ENCODE results near the gene LRRC61. TPM values are rescaled to one million over a fixed set of nuclear protein-coding genes. Genes with fewer than 3 reads are reported as not detected.

Gene LRRC61
- total RNA-seq, 1 donor from 2014 or later: not detected

DNA sequence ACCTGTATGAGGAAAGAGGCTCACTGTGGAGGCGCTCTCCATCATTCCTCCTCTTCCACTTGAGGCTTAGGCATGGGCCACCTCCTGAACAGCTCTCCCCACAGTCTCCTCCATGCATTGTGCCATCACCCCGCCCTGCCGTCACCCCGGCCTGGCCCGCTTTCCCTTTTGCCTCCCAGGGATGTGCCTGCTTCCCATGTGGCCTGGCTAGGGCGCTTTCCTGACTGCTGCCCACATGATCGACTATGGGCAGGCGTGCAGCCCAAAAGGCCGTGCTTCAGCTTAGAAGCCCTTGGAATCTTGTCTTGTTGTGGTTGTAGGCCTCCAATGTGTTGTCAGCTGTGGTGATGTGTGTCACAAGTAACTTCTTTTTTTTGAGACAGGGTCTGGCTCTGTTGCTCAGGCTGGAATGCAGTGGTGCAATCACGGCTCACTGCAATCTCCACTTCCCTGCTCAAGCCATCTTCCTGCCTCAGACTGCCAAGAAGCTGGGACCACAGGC is 2.0 kb downstream of the LRRC61 start:
- Mint-ChIP-seq H3K9me3 (ENCODE audit: unreplicated experiment) (no peaks in the 10 kb centered on the region), H3K27ac (ENCODE audit: unreplicated experiment) (no peak overlapping the region), H3K36me3 (ENCODE audit: unreplicated experiment) (no peaks in the 10 kb centered on the region), H3K4me3 (ENCODE audit: unreplicated experiment) (no peak overlapping the region), H3K27me3 (ENCODE audit: unreplicated experiment) (no peaks in the 10 kb centered on the region), H3K4me1 (ENCODE audit: unreplicated experiment) (no peaks in the 10 kb centered on the region)
- TF ChIP-seq, protein P1, sequence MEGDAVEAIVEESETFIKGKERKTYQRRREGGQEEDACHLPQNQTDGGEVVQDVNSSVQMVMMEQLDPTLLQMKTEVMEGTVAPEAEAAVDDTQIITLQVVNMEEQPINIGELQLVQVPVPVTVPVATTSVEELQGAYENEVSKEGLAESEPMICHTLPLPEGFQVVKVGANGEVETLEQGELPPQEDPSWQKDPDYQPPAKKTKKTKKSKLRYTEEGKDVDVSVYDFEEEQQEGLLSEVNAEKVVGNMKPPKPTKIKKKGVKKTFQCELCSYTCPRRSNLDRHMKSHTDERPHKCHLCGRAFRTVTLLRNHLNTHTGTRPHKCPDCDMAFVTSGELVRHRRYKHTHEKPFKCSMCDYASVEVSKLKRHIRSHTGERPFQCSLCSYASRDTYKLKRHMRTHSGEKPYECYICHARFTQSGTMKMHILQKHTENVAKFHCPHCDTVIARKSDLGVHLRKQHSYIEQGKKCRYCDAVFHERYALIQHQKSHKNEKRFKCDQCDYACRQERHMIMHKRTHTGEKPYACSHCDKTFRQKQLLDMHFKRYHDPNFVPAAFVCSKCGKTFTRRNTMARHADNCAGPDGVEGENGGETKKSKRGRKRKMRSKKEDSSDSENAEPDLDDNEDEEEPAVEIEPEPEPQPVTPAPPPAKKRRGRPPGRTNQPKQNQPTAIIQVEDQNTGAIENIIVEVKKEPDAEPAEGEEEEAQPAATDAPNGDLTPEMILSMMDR (IDR thresholded peaks at IDR 0.05): no peak
- no peak for DNase-seq (ENCODE audit: extremely low spot score, unreplicated experiment)

DNA sequence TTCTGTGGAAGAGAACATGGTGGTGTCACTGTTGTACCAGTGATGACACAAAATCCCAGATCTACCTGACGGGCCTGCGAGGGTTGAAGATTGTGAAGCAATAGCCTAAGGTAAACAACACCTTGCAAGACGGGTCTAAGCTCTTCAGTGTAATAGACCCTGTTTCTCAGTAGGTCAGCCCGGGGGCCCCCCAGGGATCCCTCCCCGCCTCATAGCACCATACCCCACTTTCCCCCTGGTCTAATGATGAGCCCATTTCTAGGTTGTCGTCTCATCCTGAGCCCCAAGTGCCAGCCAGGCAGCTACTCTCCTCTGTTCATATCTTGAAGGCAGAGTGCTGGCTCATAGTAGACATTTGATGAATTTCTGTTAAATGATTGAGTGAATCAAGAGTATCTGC is 2.7 kb downstream of the LRRC61 start:
- Mint-ChIP-seq H3K36me3 (ENCODE audit: unreplicated experiment) (no peaks in the 10 kb centered on the region), H3K27ac (ENCODE audit: unreplicated experiment) (no peak overlapping the region), H3K4me3 (ENCODE audit: unreplicated experiment) (no peak overlapping the region), H3K9me3 (ENCODE audit: unreplicated experiment) (no peaks in the 10 kb centered on the region), H3K27me3 (ENCODE audit: unreplicated experiment) (no peaks in the 10 kb centered on the region), H3K4me1 (ENCODE audit: unreplicated experiment) (no peaks in the 10 kb centered on the region)
- no peak for DNase-seq (ENCODE audit: extremely low spot score, unreplicated experiment)
- TF ChIP-seq, protein P1 (IDR thresholded peaks at IDR 0.05): no peak

DNA sequence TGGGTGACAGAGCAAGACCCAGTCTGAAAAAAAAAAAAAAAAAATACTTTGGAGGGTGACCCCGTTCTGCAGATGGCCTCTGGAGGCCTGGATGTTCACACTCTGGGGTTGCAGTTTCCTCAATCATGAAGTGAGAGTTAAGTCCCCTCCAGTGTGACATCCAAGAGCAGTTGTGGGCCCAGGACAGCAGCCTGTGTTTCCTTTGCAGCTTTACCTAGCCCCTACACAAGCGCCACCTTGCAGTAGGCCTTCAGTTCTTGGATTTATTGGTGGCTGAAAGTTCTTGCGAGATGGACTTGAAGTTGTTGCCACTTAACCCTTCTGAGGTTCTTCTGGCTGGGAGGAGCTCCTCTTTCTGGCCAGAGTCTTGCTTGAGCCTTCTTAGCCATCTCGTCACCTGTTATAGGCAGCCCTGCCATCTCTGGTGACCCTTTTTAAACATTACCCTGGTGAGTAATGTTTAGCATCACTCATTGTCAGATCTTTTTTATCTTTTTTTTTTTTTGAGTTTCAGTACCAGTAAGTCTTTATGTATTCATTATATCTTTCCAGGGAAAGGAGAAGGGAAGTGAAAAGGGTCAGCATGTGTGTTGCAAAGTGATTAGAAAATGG is 3.6 kb downstream of the LRRC61 start:
- Mint-ChIP-seq H3K9me3 (ENCODE audit: unreplicated experiment) (no peaks in the 10 kb centered on the region), H3K36me3 (ENCODE audit: unreplicated experiment) (no peaks in the 10 kb centered on the region), H3K4me1 (ENCODE audit: unreplicated experiment) (no peaks in the 10 kb centered on the region), H3K4me3 (ENCODE audit: unreplicated experiment) (no peak overlapping the region), H3K27me3 (ENCODE audit: unreplicated experiment) (no peaks in the 10 kb centered on the region), H3K27ac (ENCODE audit: unreplicated experiment) (no peak overlapping the region)
- DNase-seq (ENCODE audit: extremely low spot score, unreplicated experiment): no peak
- TF ChIP-seq, protein P1 (IDR thresholded peaks at IDR 0.05): no peak

DNA sequence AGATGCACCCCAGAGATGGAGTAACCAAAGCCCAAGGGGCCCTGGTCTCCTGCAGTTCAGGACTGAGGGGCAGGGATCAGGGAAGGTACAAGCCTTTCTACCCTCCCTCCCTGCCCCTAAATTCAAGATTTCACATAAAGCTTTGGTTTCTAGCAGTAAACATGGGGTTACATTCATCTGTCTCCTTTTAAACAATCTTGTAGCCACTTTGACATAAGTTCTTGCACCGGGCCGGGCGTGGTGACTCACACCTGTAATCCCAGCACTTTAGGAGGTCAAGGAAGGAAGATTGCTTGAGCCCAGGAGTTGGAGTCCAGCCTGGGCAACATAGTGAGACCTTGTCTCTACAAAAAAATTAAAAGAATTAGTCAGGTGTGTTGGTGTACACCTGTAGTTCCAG is 4.2 kb downstream of the LRRC61 start:
- Mint-ChIP-seq H3K36me3 (ENCODE audit: unreplicated experiment) (no peaks in the 10 kb centered on the region), H3K27ac (ENCODE audit: unreplicated experiment) (no peak overlapping the region), H3K4me3 (ENCODE audit: unreplicated experiment) (no peak overlapping the region), H3K4me1 (ENCODE audit: unreplicated experiment) (no peaks in the 10 kb centered on the region), H3K27me3 (ENCODE audit: unreplicated experiment) (no peaks in the 10 kb centered on the region), H3K9me3 (ENCODE audit: unreplicated experiment) (no peaks in the 10 kb centered on the region)
- no peak for DNase-seq (ENCODE audit: extremely low spot score, unreplicated experiment)
- TF ChIP-seq, protein P1 (IDR thresholded peaks at IDR 0.05): no peak

DNA sequence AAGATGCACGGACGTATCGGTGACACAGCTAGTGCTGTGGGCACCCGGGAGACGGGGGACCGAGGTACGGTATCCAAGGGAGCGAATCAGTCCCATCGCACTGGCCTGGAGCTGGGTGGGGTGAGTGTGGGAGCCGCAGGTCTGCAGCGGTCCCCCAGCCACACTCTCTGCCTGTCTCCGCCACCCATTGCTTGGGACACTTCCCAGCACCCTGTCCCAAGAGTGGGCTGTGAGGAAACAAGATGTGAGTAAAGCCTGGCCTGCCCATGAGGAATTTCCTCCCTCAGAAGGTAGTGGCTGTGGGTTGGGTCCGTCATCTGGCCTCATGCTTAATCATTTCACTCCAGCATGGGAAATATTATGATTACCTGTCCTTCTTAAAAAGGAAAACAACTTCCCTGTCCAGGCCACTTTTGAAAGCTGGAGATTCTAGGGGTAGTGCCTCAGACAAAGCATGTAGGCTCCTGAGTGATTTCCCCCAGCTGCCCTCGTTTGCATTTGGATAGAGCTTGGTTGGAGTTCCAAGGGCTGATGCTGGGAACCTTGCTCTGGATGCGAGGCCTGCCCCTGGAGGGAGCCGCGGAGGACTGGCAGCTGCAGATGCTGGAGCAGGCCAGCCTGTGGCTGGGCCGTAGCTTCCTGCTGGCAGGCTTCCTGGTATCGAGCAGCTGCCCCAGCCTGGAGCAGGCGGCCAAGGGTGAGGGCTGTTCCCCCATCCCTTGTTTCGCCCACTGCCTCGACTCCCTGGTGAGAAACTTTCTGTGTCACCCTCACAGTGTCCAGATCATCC is 6.4 kb downstream of the LRRC61 start:
- no peak for DNase-seq (ENCODE audit: extremely low spot score, unreplicated experiment)
- Mint-ChIP-seq H3K4me1 (ENCODE audit: unreplicated experiment) (no peaks in the 10 kb centered on the region), H3K36me3 (ENCODE audit: unreplicated experiment) (no peaks in the 10 kb centered on the region), H3K4me3 (ENCODE audit: unreplicated experiment) (no peak overlapping the region), H3K27ac (ENCODE audit: unreplicated experiment) (no peak overlapping the region), H3K9me3 (ENCODE audit: unreplicated experiment) (no peaks in the 10 kb centered on the region), H3K27me3 (ENCODE audit: unreplicated experiment) (no peaks in the 10 kb centered on the region)
- TF ChIP-seq, protein P1 (IDR thresholded peaks at IDR 0.05): no peak
